Large intestine (tissue), 3 donors: ENCODE measurements around the gene SLC44A2. TPM values are rescaled to one million over a fixed set of nuclear protein-coding genes. Genes with fewer than 3 reads are reported as not detected.
"Not testable (repeated sequence)": the region's sequence is repeated elsewhere in the genome, so short reads cannot be mapped to it uniquely, and the experiment has no call there.

ENCODE experiments used
- DNase-seq, 2 donors: peaks; one replicate each; pipeline versions ENCODE4 v3.0.0 to v3.0.0-alpha.2; 2013
- H3K27ac ChIP-seq: one replicate; pipeline ENCODE4 v1.5.1; 2013; ENCODE audit warnings: low read length
- H3K27me3 ChIP-seq: 2 replicates; pipeline ENCODE4 v1.6.1; 2013; ENCODE audit warnings: low read length; ENCODE audit not compliant: control insufficient read depth, insufficient read depth
- H3K36me3 ChIP-seq: 2 replicates; pipeline ENCODE4 v1.6.1; 2013; ENCODE audit warnings: low read length; ENCODE audit not compliant: control insufficient read depth, insufficient read depth
- H3K4me1 ChIP-seq: one replicate; pipeline ENCODE4 v1.6.1; 2013; ENCODE audit warnings: low read length; ENCODE audit not compliant: control insufficient read depth, insufficient read depth
- H3K4me3 ChIP-seq: one replicate; pipeline ENCODE4 v1.5.1; 2013; ENCODE audit warnings: low read length
- H3K9me3 ChIP-seq: one replicate; pipeline ENCODE4 v1.6.1; 2013; ENCODE audit warnings: mild to moderate bottlenecking, low read depth, low read length, moderate library complexity; ENCODE audit not compliant: control insufficient read depth
- WGBS: methylation state at CpG from one replicate; pipeline ENCODE4 v1.1.5; 2013; ENCODE audit warnings: low lambda C conversion rate; ENCODE audit not compliant: insufficient coverage; 5-methylcytosine and 5-hydroxymethylcytosine counted together
- polyA plus RNA-seq: library from polyadenylated mRNA; unstranded; fragments of 120-200 nt; gene quantifications from one replicate; pipeline ENCODE4 v1.2.1, GENCODE V29; 2013

Gene SLC44A2
- polyA plus RNA-seq, 1 donor, result 30.0 TPM

DNA sequence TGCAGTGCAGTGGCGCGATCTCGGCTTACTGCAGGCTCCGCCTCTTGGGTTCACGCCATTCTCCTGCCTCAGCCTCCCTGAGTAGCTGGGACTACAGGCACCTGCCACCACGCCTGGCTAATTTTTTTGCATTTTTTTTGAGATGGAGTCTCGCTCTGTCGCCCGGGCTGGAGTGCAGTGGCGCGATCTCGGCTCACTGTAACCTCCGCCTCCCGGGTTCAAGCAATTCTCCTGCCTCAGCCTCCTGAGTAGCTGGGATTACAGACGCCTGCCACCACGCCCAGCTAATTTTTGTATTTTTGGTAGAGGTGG lies 37.9 kb downstream of the SLC44A2 start:
- H3K27ac ChIP-seq, H3K4me3 ChIP-seq, H3K27me3 ChIP-seq, DNase-seq, H3K4me1 ChIP-seq, H3K9me3 ChIP-seq: not testable (repeated sequence)
- H3K36me3 ChIP-seq, result peaks cover 34% of the 10 kb centered on the region
- WGBS, result no CpG with 5 or more reads among the region's 16 CpGs

DNA sequence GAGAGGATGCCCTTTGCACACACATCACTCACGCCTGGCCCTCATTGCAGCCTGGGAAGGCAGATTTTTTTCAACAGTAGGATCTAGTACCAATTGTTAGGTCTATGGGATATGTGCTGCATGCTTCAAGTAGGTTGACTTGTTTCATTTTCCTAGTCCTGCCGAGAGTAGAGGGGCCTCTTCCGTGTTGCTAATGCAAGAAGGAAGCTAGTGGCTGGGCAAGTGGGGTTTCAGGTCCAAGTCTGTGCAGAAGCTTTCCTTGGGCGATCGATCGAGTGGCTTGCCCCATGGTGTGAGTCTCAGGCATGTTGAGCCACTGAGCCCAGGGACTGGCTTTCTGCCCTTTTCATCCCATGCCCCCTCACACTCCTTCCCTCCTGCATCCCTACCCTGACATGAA lies 42.5 kb downstream of the SLC44A2 start:
- Histone ChIP-seq H3K27ac (no peak overlapping the region), H3K4me1 (no peaks in the 10 kb centered on the region), H3K36me3 (peaks cover 41% of the 10 kb centered on the region), H3K9me3 (no peaks in the 10 kb centered on the region), H3K27me3 (no peaks in the 10 kb centered on the region), H3K4me3 (no peak overlapping the region)
- no peak for DNase-seq
- no CpG with 5 or more reads among the region's 6 CpGs for WGBS

DNA sequence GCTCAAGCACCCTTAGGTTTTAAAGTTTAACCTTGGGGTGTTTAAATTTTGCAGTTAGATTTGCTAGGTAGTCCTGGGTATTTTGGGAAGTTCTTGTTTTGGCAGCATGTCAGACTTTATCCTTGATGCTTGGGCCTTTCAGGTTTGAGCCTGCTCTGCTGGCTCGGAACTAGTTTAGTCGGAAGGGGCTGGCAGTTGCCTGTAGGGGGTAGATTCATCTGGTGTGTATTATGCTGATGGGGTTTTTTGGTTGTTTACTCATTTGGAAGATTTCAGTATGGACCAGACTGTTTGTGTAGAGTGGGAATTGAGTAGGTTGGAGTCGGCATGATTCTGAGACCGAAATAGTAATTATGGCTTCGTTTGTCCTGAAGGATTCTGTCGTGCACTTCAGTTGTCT lies 43.9 kb downstream of the SLC44A2 start:
- WGBS, result 60% methylated on average over 1 of the region's 6 CpGs
- H3K36me3 ChIP-seq, result peaks cover 50% of the 10 kb centered on the region
- no peaks in the 10 kb centered on the region for H3K9me3 ChIP-seq
- no peaks in the 10 kb centered on the region for H3K4me1 ChIP-seq
- no peak for DNase-seq
- H3K27ac ChIP-seq, result no peak overlapping the region
- H3K4me3 ChIP-seq, result no peak overlapping the region
- H3K27me3 ChIP-seq, result no peaks in the 10 kb centered on the region

DNA sequence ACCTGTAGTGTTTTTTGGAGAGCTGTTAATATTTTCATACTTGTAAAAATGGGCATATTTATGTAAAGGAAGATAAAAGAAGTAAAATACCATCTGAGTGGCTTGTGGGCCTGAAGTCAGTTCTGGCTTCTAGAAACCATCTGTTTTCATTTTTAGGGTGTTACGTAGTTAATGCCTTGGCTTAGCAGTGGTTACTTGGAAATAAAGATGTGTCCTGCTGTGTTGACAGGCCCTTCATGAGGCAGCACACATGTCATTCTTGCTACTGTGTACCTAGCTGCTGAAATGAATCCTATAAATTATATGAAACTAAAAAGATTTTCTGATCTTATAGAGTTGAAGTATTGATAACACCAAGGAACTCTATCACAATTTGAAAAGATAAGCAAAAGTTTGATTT lies 44.8 kb downstream of the SLC44A2 start:
- H3K4me1 ChIP-seq, result no peaks in the 10 kb centered on the region
- peaks cover 56% of the 10 kb centered on the region for H3K36me3 ChIP-seq

DNA sequence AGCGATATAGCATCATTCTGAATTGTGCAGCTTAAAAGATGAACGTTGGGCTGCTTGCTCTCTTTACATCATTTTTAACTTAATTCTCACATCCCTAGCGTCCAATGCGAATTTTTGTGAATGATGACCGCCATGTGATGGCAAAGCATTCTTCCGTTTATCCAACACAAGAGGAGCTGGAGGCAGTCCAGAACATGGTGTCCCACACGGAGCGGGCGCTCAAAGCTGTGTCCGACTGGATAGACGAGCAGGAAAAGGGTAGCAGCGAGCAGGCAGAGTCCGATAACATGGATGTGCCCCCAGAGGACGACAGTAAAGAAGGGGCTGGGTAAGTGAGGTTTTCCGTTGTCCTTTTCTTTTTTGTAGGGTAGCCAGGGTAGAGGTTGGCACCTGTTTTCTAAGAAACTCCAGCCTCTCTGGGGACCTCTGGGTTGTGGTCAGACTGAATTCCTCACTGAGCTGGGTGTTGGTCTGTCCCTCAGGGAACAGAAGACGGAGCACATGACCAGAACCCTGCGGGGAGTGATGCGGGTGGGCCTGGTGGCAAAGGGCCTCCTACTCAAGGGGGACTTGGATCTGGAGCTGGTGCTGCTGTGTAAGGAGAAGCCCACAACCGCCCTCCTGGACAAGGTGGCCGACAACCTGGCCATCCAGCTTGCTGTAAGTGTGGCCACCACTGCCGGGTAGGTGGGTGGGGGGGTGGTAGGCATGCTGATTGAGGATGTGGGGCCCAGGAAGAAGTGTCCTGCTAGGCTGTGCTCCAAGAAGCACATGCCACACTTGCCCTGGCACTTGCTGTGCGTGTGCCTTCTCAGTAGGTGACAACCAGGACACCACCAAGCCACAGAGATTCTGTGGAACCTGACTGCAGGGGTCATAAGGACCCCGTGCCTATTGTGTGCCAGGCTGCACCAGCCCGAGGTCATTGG lies 45.8 kb downstream of the SLC44A2 start:
- Histone ChIP-seq H3K4me3 (no peak overlapping the region), H3K9me3 (no peaks in the 10 kb centered on the region), H3K36me3 (peaks cover 64% of the 10 kb centered on the region), H3K27ac (no peak overlapping the region), H3K4me1 (no peaks in the 10 kb centered on the region), H3K27me3 (no peaks in the 10 kb centered on the region)
- 100% methylated on average over 1 of the region's 24 CpGs for WGBS
- DNase-seq, result no peak

More for the DNA sequence above, 44.8 kb downstream of the SLC44A2 start:
- Histone ChIP-seq H3K4me3 (no peak overlapping the region), H3K9me3 (no peaks in the 10 kb centered on the region), H3K27me3 (no peaks in the 10 kb centered on the region), H3K27ac (no peak overlapping the region)
- no CpG with 5 or more reads among the region's 1 CpG for WGBS
- no peak for DNase-seq

DNA sequence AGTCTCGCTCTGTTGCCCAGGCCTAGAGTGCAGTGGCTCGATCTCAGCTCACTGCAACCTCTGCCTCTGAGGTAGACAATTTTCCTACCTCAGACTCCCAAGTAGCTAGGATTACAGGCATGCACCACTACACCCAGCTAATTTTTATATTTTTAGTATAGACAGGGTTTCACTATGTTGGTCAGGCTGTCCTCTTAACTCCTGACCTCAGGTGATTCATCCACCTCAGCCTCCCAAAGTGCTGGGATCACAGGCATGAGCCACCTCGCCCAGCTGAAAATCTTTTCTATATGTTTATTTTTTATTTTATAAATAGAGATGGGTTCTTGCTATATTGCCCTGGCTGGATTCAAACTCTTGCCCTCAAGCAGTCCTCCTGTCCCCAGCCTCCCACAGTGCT lies 46.6 kb downstream of the SLC44A2 start:
- H3K27me3 ChIP-seq, H3K9me3 ChIP-seq, DNase-seq, H3K4me3 ChIP-seq, H3K27ac ChIP-seq, H3K4me1 ChIP-seq: not testable (repeated sequence)
- H3K36me3 ChIP-seq, result peaks cover 60% of the 10 kb centered on the region
- no CpG with 5 or more reads among the region's 3 CpGs for WGBS

DNA sequence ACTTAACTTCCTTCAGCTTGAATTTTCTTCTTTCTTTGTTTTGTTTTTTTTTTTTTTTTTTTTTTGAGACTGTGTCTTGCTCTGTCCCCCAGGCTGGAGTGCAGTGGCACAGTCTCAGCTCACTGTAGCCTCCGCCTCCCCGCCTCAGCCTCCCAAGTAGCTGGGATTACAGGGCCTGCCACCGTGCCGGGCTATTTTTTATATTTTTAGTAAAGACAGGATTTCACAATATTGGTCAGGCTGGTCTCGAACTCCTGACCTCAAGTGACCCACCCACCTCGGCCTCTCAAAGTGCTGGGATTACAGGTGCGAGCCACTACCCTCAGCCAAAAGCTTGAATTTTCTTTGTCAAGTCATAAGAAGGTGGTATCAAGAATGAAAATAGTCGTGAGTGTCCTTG lies 49.9 kb downstream of the SLC44A2 start:
- DNase-seq, H3K9me3 ChIP-seq, H3K4me1 ChIP-seq, H3K4me3 ChIP-seq, H3K27ac ChIP-seq, H3K27me3 ChIP-seq: not testable (repeated sequence)
- no CpG with 5 or more reads among the region's 8 CpGs for WGBS
- H3K36me3 ChIP-seq, result peaks cover 79% of the 10 kb centered on the region

DNA sequence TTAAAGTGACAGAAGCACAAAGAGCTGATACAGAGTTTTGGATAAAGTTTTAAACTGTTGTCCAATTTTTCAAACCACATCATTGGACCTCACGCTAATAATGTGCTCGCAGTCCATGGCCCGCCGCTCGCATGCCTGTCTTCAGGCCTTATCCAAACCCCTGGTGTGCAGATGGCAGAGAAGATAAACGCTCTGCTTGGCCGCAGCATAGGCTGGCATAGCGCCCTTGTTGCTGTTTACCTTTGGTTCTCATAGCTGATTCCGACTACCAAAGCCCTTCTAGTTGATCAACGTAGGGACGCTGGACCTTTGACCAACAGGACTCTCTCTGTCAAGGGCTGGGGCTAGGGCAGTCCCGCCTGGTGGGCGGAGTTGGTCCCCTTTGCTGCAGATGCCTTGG lies 52.4 kb downstream of the SLC44A2 start:
- H3K27ac ChIP-seq, result no peak overlapping the region
- H3K36me3 ChIP-seq, result peaks cover 84% of the 10 kb centered on the region
- no peaks in the 10 kb centered on the region for H3K4me1 ChIP-seq
- no CpG with 5 or more reads among the region's 13 CpGs for WGBS
- DNase-seq, result no peak
- H3K9me3 ChIP-seq, result no peaks in the 10 kb centered on the region
- no peaks in the 10 kb centered on the region for H3K27me3 ChIP-seq
- no peak overlapping the region for H3K4me3 ChIP-seq

DNA sequence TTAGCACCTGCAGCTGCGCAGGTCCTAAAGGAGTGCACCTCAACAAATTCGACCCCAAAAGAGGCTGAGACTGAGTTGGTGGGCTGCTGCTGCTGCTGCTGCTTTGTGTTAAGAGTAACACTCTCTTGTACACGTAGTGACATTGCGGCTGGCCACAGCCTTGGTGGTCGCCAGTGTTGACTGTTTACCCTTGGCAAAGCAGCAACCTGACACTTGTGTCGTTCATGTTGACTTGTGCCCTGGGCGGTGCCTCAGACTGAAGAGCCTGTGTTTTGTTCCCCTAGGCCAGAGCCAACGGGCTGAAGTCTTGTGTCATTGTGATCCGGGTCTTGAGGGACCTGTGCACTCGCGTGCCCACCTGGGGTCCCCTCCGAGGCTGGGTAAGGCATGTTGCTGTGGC lies 53.5 kb downstream of the SLC44A2 start:
- Histone ChIP-seq H3K27ac (no peak overlapping the region), H3K27me3 (no peaks in the 10 kb centered on the region), H3K4me3 (no peak overlapping the region), H3K36me3 (peaks cover 84% of the 10 kb centered on the region), H3K9me3 (no peaks in the 10 kb centered on the region), H3K4me1 (no peaks in the 10 kb centered on the region)
- no CpG with 5 or more reads among the region's 12 CpGs for WGBS
- no peak for DNase-seq

DNA sequence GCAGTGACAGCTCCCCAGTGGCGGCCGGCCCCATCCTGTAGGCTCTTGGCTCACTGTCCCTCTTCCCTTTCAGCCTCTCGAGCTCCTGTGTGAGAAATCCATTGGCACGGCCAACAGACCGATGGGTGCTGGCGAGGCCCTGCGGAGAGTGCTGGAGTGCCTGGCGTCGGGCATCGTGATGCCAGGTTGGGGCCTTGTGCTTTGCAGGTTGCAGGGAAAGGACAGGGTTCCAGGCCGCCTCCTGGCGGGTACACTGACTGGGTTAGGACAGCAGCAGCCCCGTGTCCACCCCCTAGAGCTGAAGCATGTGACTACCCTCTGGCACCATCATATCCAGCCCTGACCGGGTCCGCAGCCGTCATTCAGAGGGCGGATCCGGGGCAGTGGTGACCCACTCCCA lies 54.4 kb downstream of the SLC44A2 start:
- Histone ChIP-seq H3K9me3 (no peaks in the 10 kb centered on the region), H3K4me3 (no peak overlapping the region), H3K27ac (no peak overlapping the region), H3K4me1 (no peaks in the 10 kb centered on the region), H3K36me3 (peaks cover 90% of the 10 kb centered on the region), H3K27me3 (no peaks in the 10 kb centered on the region)
- DNase-seq, result no peak
- WGBS, result no CpG with 5 or more reads among the region's 18 CpGs

DNA sequence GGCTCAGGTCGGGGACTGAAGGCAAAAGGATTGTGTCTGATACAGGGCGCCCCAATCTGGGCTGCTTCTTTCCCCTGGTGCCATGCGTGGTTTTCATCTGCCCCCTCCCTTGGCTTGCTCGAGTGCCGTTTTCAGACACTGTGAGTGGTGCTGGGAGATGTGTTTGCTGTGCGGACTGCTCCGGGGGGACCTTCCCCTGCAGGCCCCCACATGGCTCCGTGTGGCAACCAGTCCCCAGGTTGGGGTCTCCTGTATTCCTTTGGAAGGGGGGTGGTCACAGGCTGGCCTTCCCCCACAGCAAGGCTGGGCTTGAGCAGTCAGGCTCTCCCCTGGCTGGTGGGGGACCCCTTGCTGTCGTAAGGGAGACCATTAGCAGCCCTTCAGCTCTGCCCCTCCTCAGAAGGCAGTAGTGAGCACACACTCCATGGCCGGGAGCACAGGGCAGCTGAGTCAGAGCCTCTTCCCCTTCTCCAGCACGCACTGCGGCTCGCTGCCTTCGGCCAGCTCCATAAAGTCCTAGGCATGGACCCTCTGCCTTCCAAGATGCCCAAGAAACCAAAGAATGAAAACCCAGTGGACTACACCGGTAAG lies 55.3 kb downstream of the SLC44A2 start:
- H3K36me3 ChIP-seq, result peaks cover 91% of the 10 kb centered on the region
- no CpG with 5 or more reads among the region's 15 CpGs for WGBS
- no peaks in the 10 kb centered on the region for H3K27me3 ChIP-seq
- no peak overlapping the region for H3K4me3 ChIP-seq
- H3K27ac ChIP-seq, result no peak overlapping the region
- no peaks in the 10 kb centered on the region for H3K4me1 ChIP-seq
- no peak for DNase-seq
- H3K9me3 ChIP-seq, result no peaks in the 10 kb centered on the region
